Thyroid gland (tissue), 4 donors: ENCODE data around the gene EPB41L4A. TPM values are rescaled to one million over a fixed set of nuclear protein-coding genes. Genes with fewer than 3 reads are reported as not detected.

Experiments used
- DNase-seq, 2 donors: peaks; one replicate each; pipeline ENCODE4 v3.0.0-alpha.2; 2019
- H3K27ac ChIP-seq, 3 donors: fragments of 200-600 bp; sonication (generic); 1 replicate in 2 of 3; 2 replicates in 1 of 3; pipeline ENCODE4 v1.5.1; 2016 to 2019; ENCODE audit warnings: mild to moderate bottlenecking in 1 of 3, moderate library complexity in 1 of 3
- H3K27me3 ChIP-seq: fragments of 200-600 bp; sonication (generic); one replicate; pipeline ENCODE4 v1.5.1; 2019
- H3K36me3 ChIP-seq, 2 donors: fragments of 200-600 bp; sonication (generic); one replicate each; pipeline ENCODE4 v1.5.1; 2016 to 2019
- H3K4me1 ChIP-seq, 2 donors: fragments of 200-600 bp; sonication (generic); one replicate each; pipeline ENCODE4 v1.5.1; 2017 to 2019
- H3K4me3 ChIP-seq, 3 donors: fragments of 200-600 bp; sonication (generic); replicated peaks in 1 of 3; 1 replicate in 2 of 3; 2 replicates in 1 of 3; pipeline ENCODE4 v1.5.1; 2016; ENCODE audit warnings: mild to moderate bottlenecking in 1 of 3
- H3K9me3 ChIP-seq: fragments of 200-600 bp; sonication (generic); one replicate; pipeline ENCODE4 v1.5.1; 2017
- POLR2A ChIP-seq, 2 donors: fragments of 450-650 bp; IDR thresholded peaks; one replicate each; pipeline ENCODE4 v1.6.1; 2017; ENCODE audit warnings: antibody characterized with exemption in 2 of 2, mild to moderate bottlenecking in 2 of 2, moderate library complexity in 1 of 2
- WGBS, 2 donors: methylation state at CpG; one replicate each; pipeline ENCODE4 v1.1.5; 2017; 5-methylcytosine and 5-hydroxymethylcytosine counted together
- intact Hi-C: fragments of 100-400 bp; cut with DNase I; formaldehyde crosslinking; loops from one replicate; pipeline ENCODE4 v1.15.1; 2023
- total RNA-seq, 4 donors: library from RNA; depleted of rRNA; stranded (reverse); fragments of >200 nt; gene quantifications; one replicate each; pipeline ENCODE4 v1.2.3, GENCODE V29; 2016
- TF ChIP-seq, protein P1 (sequence below), 6 experiments: fragments of 200-600 bp in 3 of 6; fragments of 450-650 bp in 3 of 6; sonication (generic) in 3 of 6; IDR thresholded peaks; one replicate each; pipeline ENCODE4 v1.5.1; 2016 to 2019; ENCODE audit warnings: antibody characterized with exemption in 6 of 6, mild to moderate bottlenecking in 2 of 6, inconsistent platforms in 1 of 6, moderate library complexity in 1 of 6

The EPB41L4A gene
- total RNA-seq, 4 donors from 2014 or later: 31.9 to 44.2 (median 37.5) TPM

DNA sequence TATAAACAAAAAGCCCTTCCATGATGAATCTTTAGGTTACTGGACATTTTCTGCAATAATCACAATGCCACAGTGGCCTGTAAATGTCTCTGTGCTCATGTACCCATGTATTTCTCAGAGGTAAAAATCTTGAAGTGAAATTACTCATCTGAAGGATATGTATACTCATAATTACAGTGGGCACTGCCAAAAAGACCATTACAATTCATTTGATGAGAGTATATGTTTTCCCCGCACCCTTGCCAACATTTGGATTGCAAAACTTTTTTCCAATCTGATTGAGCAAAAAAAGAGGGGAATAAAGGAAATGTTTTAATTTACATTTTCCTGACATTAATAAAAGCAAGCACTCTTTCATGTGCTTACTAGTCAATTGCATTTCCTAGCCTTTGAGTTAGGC lies 110.5 kb downstream of the EPB41L4A start:
- no peak for DNase-seq
- no peak for TF ChIP-seq POLR2A (IDR thresholded peaks at IDR 0.05)
- TF ChIP-seq, protein P1, sequence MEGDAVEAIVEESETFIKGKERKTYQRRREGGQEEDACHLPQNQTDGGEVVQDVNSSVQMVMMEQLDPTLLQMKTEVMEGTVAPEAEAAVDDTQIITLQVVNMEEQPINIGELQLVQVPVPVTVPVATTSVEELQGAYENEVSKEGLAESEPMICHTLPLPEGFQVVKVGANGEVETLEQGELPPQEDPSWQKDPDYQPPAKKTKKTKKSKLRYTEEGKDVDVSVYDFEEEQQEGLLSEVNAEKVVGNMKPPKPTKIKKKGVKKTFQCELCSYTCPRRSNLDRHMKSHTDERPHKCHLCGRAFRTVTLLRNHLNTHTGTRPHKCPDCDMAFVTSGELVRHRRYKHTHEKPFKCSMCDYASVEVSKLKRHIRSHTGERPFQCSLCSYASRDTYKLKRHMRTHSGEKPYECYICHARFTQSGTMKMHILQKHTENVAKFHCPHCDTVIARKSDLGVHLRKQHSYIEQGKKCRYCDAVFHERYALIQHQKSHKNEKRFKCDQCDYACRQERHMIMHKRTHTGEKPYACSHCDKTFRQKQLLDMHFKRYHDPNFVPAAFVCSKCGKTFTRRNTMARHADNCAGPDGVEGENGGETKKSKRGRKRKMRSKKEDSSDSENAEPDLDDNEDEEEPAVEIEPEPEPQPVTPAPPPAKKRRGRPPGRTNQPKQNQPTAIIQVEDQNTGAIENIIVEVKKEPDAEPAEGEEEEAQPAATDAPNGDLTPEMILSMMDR (IDR thresholded peaks at IDR 0.05): no peak
- WGBS, 2 donors: 89 to 95% methylated on average over 1 of the region's 1 CpG

DNA sequence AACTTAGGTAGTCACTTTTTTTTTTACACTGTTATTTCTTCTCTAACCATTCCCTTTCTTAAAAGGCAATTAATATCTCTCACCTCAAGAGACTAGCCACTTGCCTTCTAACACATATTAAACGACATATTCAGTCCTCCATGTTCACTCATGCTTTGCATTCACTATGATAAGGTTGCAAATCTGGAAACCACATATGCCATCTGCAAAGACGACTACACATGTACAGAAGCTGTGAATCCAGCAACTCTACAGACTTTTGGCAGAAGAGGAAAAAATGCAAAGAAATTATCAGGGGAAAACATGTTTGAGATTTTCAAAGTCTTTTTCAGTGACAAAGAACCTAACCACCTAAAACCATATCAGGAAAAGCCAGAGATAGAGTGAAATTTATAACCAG lies 112.1 kb downstream of the EPB41L4A start:
- 77 to 81% methylated on average over 2 of the region's 2 CpGs for WGBS, 2 donors
- H3K27ac ChIP-seq: no peak overlapping the region
- H3K36me3 ChIP-seq: no peaks in the 10 kb centered on the region
- no peak overlapping the region for H3K4me3 ChIP-seq
- intact Hi-C loops: no loop called here
- no peak for TF ChIP-seq POLR2A (IDR thresholded peaks at IDR 0.05)
- TF ChIP-seq, protein P1 (IDR thresholded peaks at IDR 0.05): no peak
- no peaks in the 10 kb centered on the region for H3K27me3 ChIP-seq
- no peaks in the 10 kb centered on the region for H3K4me1 ChIP-seq
- no peak for DNase-seq
- no peaks in the 10 kb centered on the region for H3K9me3 ChIP-seq

More for the DNA sequence above, 110.5 kb downstream of the EPB41L4A start:
- no peak overlapping the region for H3K27ac ChIP-seq
- H3K36me3 ChIP-seq: no peaks in the 10 kb centered on the region
- intact Hi-C loops: no loop called here
- no peaks in the 10 kb centered on the region for H3K4me1 ChIP-seq
- H3K27me3 ChIP-seq: no peaks in the 10 kb centered on the region
- H3K4me3 ChIP-seq: no peak overlapping the region
- no peaks in the 10 kb centered on the region for H3K9me3 ChIP-seq

DNA sequence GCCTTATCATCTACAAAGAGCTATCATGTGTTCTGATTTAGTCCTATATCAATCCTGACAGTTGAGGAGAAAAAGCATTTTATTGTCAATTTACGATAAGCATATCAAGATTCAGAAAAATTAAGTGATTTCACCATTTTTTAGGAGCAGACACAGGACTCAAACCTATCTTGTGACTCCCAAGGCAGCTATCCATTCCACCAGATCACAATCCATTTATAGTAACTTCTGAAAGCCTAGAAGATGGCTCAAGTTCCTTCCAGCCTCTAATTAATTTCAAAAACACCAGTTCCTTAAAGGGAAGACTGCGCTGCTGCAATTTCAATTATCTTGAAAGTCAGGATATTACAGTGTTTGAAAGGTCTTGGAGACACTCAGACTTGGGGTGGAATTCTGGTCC lies 114.3 kb downstream of the EPB41L4A start:
- no peak for TF ChIP-seq POLR2A (IDR thresholded peaks at IDR 0.05)
- TF ChIP-seq, protein P1 (IDR thresholded peaks at IDR 0.05): no peak
- no peak for DNase-seq

DNA sequence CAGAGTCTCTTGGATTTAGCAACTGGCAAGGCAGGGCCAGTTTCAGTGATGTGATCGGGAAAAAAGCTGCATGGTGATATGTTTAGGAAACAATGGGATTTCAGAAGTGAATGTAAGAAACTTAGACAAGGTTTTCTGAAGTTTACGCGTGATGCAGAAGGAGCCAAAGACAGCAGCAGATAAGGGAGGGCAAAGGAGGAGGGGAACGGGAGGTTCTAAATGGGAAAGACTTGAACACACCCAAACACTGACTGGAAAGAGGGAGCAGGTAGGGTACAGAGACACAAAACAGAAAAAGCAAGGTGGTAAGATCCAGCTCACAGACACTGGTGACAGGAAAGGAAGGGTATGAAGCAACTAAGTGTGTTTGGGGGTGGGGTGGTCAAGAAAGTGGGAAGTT lies 115.4 kb downstream of the EPB41L4A start:
- intact Hi-C loops: no loop called here
- WGBS, 2 donors: 92% methylated on average over 4 of the region's 4 CpGs
- H3K9me3 ChIP-seq: no peaks in the 10 kb centered on the region
- DNase-seq: no peak
- no peak overlapping the region for H3K4me3 ChIP-seq
- H3K36me3 ChIP-seq: no peaks in the 10 kb centered on the region
- H3K27me3 ChIP-seq: no peaks in the 10 kb centered on the region
- no peaks in the 10 kb centered on the region for H3K4me1 ChIP-seq
- TF ChIP-seq, protein P1 (IDR thresholded peaks at IDR 0.05): no peak
- TF ChIP-seq POLR2A (IDR thresholded peaks at IDR 0.05): no peak
- H3K27ac ChIP-seq: no peak overlapping the region

More for the DNA sequence above, 114.3 kb downstream of the EPB41L4A start:
- no peaks in the 10 kb centered on the region for H3K9me3 ChIP-seq
- 96 to 97% methylated on average over 2 of the region's 2 CpGs for WGBS, 2 donors
- H3K4me3 ChIP-seq: no peak overlapping the region
- intact Hi-C loops: no loop called here
- H3K36me3 ChIP-seq: no peaks in the 10 kb centered on the region
- no peaks in the 10 kb centered on the region for H3K27me3 ChIP-seq
- H3K4me1 ChIP-seq: no peaks in the 10 kb centered on the region
- no peak overlapping the region for H3K27ac ChIP-seq

DNA sequence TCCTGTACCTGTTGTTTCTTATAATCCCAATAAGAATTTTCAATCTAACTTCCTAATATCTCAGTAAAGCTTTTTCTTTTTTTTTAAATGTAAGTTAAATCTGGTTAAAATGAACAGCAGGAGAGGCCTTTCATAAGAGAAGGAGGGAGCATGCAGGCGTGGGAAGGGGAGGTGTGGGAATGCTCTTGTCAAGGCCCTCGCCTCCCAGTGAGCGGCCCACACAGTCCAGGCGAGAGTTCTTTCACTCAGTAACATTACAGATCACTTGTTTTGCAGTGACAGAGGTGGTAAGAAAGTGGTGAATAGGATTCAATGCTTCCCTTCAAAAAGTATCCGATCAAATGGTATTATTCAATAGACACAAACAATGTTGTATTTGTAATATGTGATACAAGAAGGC lies 125.0 kb downstream of the EPB41L4A start:
- WGBS, 2 donors: 82 to 91% methylated on average over 5 of the region's 5 CpGs

More for the DNA sequence above, 125.0 kb downstream of the EPB41L4A start:
- peaks cover 12 to 43% of the 10 kb centered on the region in 2 donors for H3K4me1 ChIP-seq
- H3K9me3 ChIP-seq: no peaks in the 10 kb centered on the region
- no peaks in the 10 kb centered on the region for H3K36me3 ChIP-seq
- peak; percentile 16 for DNase-seq
- intact Hi-C loops: no loop called here
- TF ChIP-seq, protein P1 (IDR thresholded peaks at IDR 0.05): no peak
- no peak for TF ChIP-seq POLR2A (IDR thresholded peaks at IDR 0.05)
- H3K27ac ChIP-seq: peak overlapping the region; percentile 73 to 88 (median 87)
- H3K4me3 ChIP-seq: no peak overlapping the region
- no peaks in the 10 kb centered on the region for H3K27me3 ChIP-seq
